Immature natural killer cell (primary cell): ENCODE data around the gene RBM34. TPM values are rescaled to one million over a fixed set of nuclear protein-coding genes. Genes with fewer than 3 reads are reported as not detected.
A peak's percentile ranks its signal among the peaks of the same experiment; 100 is the strongest.
"Not testable (repeated sequence)": the region's sequence is repeated elsewhere in the genome, so short reads cannot be mapped to it uniquely, and the experiment has no call there.

Experiments
- DNase-seq, 3 donors: peaks; one replicate each; pipeline ENCODE4 v3.0.0; 2022; ENCODE audit warnings: mixed read lengths in 1 of 3
- H3K27ac Mint-ChIP-seq, 6 donors: one replicate each; pipeline ENCODE4 v1.8.0; 2020; ENCODE audit warnings: mixed read lengths in 6 of 6, mild to moderate bottlenecking in 5 of 6, inconsistent platforms in 4 of 6, moderate library complexity in 3 of 6
- H3K27me3 Mint-ChIP-seq, 3 donors: one replicate each; pipeline ENCODE4 v1.8.0; 2020 to 2021; ENCODE audit warnings: low read depth in 3 of 3, mild to moderate bottlenecking in 3 of 3, mixed read lengths in 3 of 3, moderate library complexity in 3 of 3, inconsistent platforms in 1 of 3
- H3K36me3 Mint-ChIP-seq, 3 donors: one replicate each; pipeline ENCODE4 v1.8.0; 2020; ENCODE audit warnings: mixed read lengths in 3 of 3, inconsistent platforms in 2 of 3, mild to moderate bottlenecking in 2 of 3
- H3K4me1 Mint-ChIP-seq, 2 donors: one replicate each; pipeline ENCODE4 v1.8.0; 2020; ENCODE audit warnings: inconsistent platforms in 2 of 2, mild to moderate bottlenecking in 2 of 2, mixed read lengths in 2 of 2, moderate library complexity in 1 of 2
- H3K4me3 Mint-ChIP-seq, 5 donors: one replicate each; pipeline ENCODE4 v1.8.0; 2020; ENCODE audit warnings: mild to moderate bottlenecking in 5 of 5, mixed read lengths in 5 of 5, inconsistent platforms in 3 of 5, moderate library complexity in 3 of 5
- H3K9me3 Mint-ChIP-seq, 6 donors: one replicate each; pipeline ENCODE4 v1.8.0; 2020; ENCODE audit warnings: mild to moderate bottlenecking in 6 of 6, mixed read lengths in 6 of 6, inconsistent platforms in 4 of 6, moderate library complexity in 3 of 6
- polyA plus RNA-seq, 3 donors: library from polyadenylated mRNA; unstranded; fragments of 300-500 nt; fragmentation: Illumina TruSeq; gene quantifications; one replicate each; pipeline ENCODE4 v1.2.3, GENCODE V29; 2021

The RBM34 gene
- polyA plus RNA-seq, 3 donors from 2014 or later = 42.2 to 72.6 (median 57.7) TPM

DNA sequence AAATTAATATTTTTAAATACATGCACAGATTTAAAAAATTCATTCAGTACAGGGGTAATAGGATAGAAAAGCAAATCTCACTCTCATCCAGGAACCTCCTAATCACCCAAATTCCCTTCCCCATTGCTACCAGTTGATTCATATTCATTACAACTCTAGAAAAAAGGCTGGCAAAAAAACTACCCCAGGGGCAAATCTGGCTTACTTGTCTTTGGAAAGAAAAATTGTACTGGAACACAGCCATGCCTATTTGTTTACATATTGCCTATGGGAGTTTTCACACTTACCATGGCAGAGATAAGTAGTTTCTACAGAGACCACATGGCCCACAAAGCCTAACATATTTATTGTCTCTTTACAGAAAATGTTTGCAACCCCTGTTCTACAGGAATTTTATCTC, 8.9 kb upstream of the RBM34 start:
- peaks cover 5 to 20% (median 8%) of the 10 kb centered on the region in 3 donors for H3K36me3 Mint-ChIP-seq
- peaks cover 0 to 5% (median 0%) of the 10 kb centered on the region in 3 donors for H3K27me3 Mint-ChIP-seq
- H3K9me3 Mint-ChIP-seq = no peaks in the 10 kb centered on the region
- no peak overlapping the region for H3K27ac Mint-ChIP-seq
- H3K4me3 Mint-ChIP-seq = no peak overlapping the region
- no peak for DNase-seq
- no peaks in the 10 kb centered on the region for H3K4me1 Mint-ChIP-seq

DNA sequence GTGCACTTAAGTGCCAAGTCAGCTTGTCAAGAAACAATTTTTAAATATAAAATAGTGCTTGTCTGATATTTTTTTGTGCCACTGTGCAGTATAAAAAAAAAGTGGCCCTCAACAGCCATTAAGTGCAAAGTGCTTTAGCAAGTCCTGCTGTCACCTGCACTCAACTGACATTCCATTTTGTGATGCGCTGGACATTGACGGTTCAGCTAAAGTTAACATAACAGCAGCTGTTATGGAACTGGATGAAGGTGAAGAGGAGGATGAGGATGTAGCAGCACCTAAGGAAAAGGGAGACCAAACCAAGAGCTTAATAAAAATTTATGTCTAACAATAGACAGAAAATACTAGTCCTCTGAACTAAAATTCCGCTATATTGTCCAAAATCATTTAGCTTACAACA, 7.3 kb upstream of the RBM34 start:
- Mint-ChIP-seq H3K36me3 (peaks cover 4 to 16% (median 7%) of the 10 kb centered on the region in 3 donors), H3K27me3 (peaks cover 0 to 7% (median 5%) of the 10 kb centered on the region in 3 donors), H3K9me3 (no peaks in the 10 kb centered on the region), H3K4me1 (no peaks in the 10 kb centered on the region), H3K4me3 (no peak overlapping the region), H3K27ac (peak overlapping the region in 2 of 6 donors; percentile 34 to 39)
- no peak for DNase-seq

DNA sequence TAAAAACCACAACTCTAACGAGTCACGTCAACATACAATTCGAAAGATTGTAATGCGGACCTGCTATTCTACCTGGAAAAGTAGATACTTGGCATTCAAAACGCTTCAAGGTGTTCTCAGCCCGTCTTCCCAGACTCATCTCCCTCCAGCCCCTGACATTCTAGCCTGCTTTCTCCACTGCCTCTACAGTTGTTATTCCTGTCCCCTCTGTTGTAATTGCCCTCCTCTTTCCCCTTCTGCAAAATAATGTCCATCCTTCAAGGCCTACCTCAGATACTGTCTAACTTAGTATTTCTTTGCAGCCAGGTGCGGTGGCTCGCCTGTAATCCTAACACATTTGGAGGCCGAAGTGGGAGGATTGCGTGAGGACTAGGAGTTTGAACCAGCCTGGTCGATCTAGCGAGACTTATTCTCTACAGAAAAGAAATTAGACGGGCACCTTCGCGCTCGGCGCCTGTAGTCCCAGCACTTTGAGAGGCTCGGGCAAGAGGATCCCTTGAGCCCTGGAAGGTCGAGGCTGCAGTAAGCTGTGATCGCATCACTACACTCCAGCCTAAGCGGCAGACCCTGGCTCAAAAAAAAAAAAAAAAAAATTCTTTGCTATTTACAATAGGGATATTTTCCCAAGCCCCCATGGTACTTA, 756 bp upstream of the RBM34 start:
- DNase-seq = no peak
- peaks cover 27 to 28% of the 10 kb centered on the region in 2 donors for H3K4me1 Mint-ChIP-seq
- peak overlapping the region; percentile 92 to 99 (median 96) for H3K27ac Mint-ChIP-seq
- H3K27me3 Mint-ChIP-seq = peaks cover 5 to 13% (median 12%) of the 10 kb centered on the region in 3 donors
- H3K36me3 Mint-ChIP-seq = peaks cover 0 to 3% (median 3%) of the 10 kb centered on the region in 3 donors
- peak overlapping the region; percentile 94 to 100 (median 97) for H3K4me3 Mint-ChIP-seq
- H3K9me3 Mint-ChIP-seq = no peaks in the 10 kb centered on the region

DNA sequence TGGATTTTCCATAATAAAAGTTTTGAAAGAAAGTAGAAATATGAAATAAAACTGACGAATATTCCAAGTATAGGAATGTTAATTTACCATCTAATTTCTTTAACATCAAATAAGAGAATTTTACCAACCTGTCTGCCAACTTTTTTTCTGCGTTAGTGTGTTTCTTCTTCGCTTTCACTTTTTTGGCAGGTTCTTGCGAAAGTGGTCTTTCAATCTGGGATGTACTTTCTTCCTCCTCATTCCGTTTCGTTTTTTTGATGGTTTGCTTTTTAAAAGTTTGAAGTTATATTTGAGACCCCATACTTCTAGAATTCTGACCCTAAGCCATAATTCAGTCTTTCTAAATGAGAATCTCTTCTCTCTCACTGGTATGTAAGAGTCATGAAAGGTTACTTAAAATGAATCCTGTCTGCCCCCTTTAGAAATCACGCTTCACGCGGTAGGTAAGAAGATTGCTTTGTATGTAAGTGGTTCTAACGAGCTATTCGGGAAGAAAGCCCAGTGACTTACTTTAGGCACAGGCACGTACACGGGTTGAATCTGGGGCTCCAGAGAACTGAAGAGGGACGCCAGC, 580 bp downstream of the RBM34 start:
- Mint-ChIP-seq H3K27ac (peak overlapping the region; percentile 92 to 99 (median 96)), H3K27me3 (peaks cover 5 to 12% (median 12%) of the 10 kb centered on the region in 3 donors), H3K36me3 (peaks cover 0 to 3% (median 3%) of the 10 kb centered on the region in 3 donors), H3K4me1 (peaks cover 27 to 28% of the 10 kb centered on the region in 2 donors), H3K9me3 (no peaks in the 10 kb centered on the region), H3K4me3 (peak overlapping the region; percentile 94 to 100 (median 97))
- no peak for DNase-seq

DNA sequence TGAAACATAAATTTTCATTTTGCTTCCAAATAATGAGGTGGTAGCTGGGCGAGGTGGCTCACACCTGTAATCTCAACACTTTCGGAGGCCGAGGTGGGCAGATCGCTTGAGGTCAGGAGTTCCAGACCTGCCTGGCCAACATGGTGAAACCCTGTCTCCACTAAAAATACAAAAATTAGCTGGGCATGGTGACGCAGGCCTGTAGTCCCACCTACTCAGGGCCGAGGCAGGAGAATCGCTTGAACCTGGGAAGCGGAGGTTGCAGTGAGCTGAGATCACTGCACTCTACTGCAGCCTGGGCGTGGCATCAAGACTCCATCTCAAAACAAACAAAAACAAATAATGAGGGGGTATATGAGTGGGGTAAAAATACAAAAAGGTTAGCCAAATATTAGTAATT, 1.1 kb downstream of the RBM34 start:
- peak overlapping the region; percentile 92 to 99 (median 96) for H3K27ac Mint-ChIP-seq
- not testable (repeated sequence) for DNase-seq, H3K9me3 Mint-ChIP-seq

DNA sequence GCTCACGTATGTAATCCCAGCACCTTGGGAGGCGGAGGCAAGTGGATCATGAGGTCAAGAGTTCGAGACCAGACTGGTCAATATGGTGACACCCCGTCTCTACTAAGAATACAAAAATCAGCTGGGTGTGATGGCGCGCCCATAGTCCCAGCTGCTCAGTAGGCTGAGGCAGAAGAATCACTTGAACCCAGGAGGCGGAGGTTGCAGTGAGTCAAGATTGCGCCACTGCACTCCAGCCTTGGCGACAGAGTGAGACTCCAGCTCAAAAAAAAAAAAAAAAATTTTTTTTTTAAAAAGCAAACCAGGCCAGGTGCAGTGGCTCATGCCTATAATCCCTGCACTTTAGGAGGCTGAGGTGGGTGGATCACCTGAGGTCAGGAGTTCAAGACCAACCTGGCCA, 1.8 kb downstream of the RBM34 start:
- H3K9me3 Mint-ChIP-seq, DNase-seq: not testable (repeated sequence)
- H3K4me1 Mint-ChIP-seq = peaks cover 30 to 36% of the 10 kb centered on the region in 2 donors
- peaks cover 0 to 10% (median 7%) of the 10 kb centered on the region in 3 donors for H3K36me3 Mint-ChIP-seq
- peak overlapping the region in 4 of 5 donors; percentile 21 to 97 (median 77) for H3K4me3 Mint-ChIP-seq
- peak overlapping the region in 3 of 6 donors; percentile 35 to 95 (median 92) for H3K27ac Mint-ChIP-seq
- H3K27me3 Mint-ChIP-seq = peaks cover 5 to 10% (median 10%) of the 10 kb centered on the region in 3 donors

More for the DNA sequence above, 1.1 kb downstream of the RBM34 start:
- peaks cover 28 to 30% of the 10 kb centered on the region in 2 donors for H3K4me1 Mint-ChIP-seq
- not testable (repeated sequence) for H3K36me3 Mint-ChIP-seq
- H3K27me3 Mint-ChIP-seq = peaks cover 5 to 12% (median 8%) of the 10 kb centered on the region in 3 donors
- H3K4me3 Mint-ChIP-seq = peak overlapping the region; percentile 94 to 100 (median 97)

DNA sequence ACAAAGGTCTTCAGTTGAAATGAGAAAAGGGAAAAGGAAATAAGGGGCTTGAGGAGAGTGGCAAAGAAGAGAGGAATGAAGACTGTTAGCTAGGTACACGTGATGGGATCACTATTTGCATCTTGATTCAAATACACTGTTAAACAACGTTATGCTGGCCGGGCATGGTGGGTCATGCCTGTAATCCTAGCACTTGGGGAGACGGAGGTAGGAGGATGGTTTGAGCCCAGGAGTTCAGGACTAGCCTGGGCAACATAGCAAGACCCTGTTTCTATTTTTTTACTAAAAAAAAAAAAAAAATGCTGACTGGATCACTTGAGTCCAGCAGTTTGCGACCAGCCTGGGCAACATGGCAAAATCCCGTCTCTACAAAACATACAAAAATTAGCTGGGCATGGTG, 2.4 kb downstream of the RBM34 start:
- Mint-ChIP-seq H3K4me3 (peak overlapping the region in 3 of 5 donors; percentile 16 to 47 (median 17)), H3K27me3 (peaks cover 5 to 10% (median 8%) of the 10 kb centered on the region in 3 donors)

DNA sequence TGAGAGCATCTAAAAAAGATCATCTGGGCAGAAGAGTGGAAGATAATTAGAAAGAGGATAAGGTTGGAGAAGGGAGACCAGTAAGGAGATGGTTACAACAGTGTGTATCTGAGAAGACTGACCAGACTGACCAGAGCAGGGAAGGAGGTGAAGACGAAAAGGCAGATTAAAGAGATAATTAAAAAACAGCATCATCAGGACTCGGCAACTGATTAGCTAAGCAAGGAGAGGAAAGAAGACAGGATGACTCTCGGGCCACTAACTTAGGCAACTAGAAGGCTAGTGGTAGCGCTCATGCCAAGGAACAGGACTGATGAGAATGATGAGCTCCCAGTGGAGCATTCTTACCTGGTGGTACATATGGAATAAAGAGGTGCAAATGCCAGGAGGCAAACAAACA, 3.9 kb downstream of the RBM34 start:
- Mint-ChIP-seq H3K4me3 (no peak overlapping the region), H3K36me3 (peaks cover 7 to 14% (median 14%) of the 10 kb centered on the region in 3 donors), H3K27ac (no peak overlapping the region), H3K27me3 (peaks cover 5 to 10% (median 8%) of the 10 kb centered on the region in 3 donors), H3K9me3 (no peaks in the 10 kb centered on the region), H3K4me1 (peaks cover 31 to 39% of the 10 kb centered on the region in 2 donors)
- no peak for DNase-seq

More for the DNA sequence above, 2.4 kb downstream of the RBM34 start:
- peaks cover 1 to 11% (median 8%) of the 10 kb centered on the region in 3 donors for H3K36me3 Mint-ChIP-seq
- no peak for DNase-seq
- H3K4me1 Mint-ChIP-seq = peaks cover 30 to 38% of the 10 kb centered on the region in 2 donors
- no peak overlapping the region for H3K27ac Mint-ChIP-seq
- no peaks in the 10 kb centered on the region for H3K9me3 Mint-ChIP-seq

DNA sequence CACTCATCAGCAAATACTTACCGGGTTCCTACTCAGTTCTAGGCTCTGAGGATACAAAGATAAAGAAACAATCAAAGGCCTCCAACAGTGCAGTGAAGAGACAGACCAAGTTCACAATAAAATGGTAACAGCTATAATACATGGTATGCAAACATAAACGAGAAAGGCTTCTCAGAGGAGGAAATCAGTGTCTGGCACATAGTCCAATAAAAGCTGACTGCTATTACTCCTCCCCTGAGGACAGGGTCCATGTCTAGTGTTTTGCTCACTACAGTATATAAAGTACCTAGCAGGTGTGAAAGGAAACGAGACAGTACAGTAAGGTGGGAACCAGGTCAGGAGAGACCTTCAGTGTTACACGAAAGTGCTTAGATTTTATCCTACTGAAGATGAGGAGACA, 4.3 kb downstream of the RBM34 start:
- Mint-ChIP-seq H3K36me3 (peaks cover 8 to 16% (median 15%) of the 10 kb centered on the region in 3 donors), H3K27ac (no peak overlapping the region), H3K27me3 (peaks cover 5 to 10% (median 8%) of the 10 kb centered on the region in 3 donors), H3K4me1 (peaks cover 27 to 37% of the 10 kb centered on the region in 2 donors), H3K4me3 (no peak overlapping the region), H3K9me3 (no peaks in the 10 kb centered on the region)
- no peak for DNase-seq

DNA sequence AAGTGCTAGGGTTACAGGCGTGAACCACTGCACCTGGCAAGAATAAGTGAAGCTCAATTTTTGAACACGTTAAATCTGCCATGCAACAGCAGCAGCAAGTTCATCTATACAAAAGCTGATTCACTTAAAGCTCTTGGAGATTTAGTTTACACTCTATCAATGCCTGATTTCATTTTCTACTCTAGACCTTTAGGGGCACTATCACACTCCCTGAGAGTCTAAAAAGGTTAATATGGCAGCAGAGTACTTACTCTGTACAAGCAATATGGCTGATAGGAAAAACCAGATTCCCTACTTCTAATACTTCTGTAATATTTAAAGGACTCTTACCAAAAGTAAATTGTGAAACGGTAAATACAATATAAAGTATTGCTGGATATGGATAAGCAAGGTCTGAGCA, 4.8 kb downstream of the RBM34 start:
- Mint-ChIP-seq H3K36me3 (peaks cover 11 to 17% (median 16%) of the 10 kb centered on the region in 3 donors), H3K27ac (no peak overlapping the region), H3K4me1 (peaks cover 25 to 35% of the 10 kb centered on the region in 2 donors)

DNA sequence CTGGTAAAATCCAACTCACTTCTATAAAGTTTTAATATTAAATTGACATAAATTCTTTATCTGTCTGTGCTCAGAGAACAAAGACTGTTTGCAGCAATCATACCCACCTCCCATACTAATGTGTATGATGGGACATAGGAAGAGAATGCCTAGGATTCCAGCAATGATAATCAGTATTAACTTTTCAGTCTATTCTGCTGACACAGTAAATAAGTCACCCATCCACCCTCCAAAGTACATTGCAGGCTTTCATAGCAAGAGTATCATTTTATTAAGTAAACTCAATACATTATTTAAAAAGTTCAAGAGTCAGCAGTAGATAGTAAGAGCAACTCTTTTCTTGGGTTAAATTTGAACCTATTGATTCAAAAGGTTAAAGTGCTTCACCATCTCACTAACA, 8.8 kb downstream of the RBM34 start:
- H3K36me3 Mint-ChIP-seq = peaks cover 19 to 33% (median 25%) of the 10 kb centered on the region in 3 donors
- peaks cover 0 to 4% (median 3%) of the 10 kb centered on the region in 3 donors for H3K27me3 Mint-ChIP-seq
- no peaks in the 10 kb centered on the region for H3K9me3 Mint-ChIP-seq
- no peak overlapping the region for H3K4me3 Mint-ChIP-seq
- no peak overlapping the region for H3K27ac Mint-ChIP-seq
- peaks cover 14 to 38% of the 10 kb centered on the region in 2 donors for H3K4me1 Mint-ChIP-seq
- DNase-seq = no peak

More for the DNA sequence above, 4.8 kb downstream of the RBM34 start:
- Mint-ChIP-seq H3K27me3 (peaks cover under 1 to 10% (median 6%) of the 10 kb centered on the region in 3 donors), H3K9me3 (no peaks in the 10 kb centered on the region), H3K4me3 (no peak overlapping the region)
- no peak for DNase-seq

DNA sequence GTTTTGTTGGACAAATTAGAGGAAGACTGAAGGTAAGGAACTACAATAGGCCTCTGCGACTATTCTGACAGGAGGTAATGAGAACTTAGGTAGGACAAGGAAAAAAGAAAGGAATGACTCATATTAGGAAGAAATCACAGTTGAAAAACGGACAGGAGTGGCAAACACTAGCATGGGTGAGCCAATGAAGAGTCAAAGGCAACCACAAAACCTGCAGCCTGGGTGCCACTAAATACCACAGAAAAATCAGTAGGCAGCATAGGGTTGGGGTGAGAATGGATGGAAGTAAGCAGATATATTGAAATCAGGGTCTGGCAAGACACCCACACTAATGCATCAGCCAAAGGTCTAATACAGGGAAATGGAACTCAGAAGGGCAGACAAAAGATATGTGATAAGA, 10.0 kb downstream of the RBM34 start:
- no peaks in the 10 kb centered on the region for H3K9me3 Mint-ChIP-seq
- peak overlapping the region in 4 of 6 donors; percentile 26 to 60 (median 33) for H3K27ac Mint-ChIP-seq
- no peak for DNase-seq
- H3K36me3 Mint-ChIP-seq = peaks cover 19 to 34% (median 25%) of the 10 kb centered on the region in 3 donors
- H3K4me3 Mint-ChIP-seq = no peak overlapping the region
- peaks cover 14 to 38% of the 10 kb centered on the region in 2 donors for H3K4me1 Mint-ChIP-seq
- peaks cover 0 to 4% (median 3%) of the 10 kb centered on the region in 3 donors for H3K27me3 Mint-ChIP-seq

DNA sequence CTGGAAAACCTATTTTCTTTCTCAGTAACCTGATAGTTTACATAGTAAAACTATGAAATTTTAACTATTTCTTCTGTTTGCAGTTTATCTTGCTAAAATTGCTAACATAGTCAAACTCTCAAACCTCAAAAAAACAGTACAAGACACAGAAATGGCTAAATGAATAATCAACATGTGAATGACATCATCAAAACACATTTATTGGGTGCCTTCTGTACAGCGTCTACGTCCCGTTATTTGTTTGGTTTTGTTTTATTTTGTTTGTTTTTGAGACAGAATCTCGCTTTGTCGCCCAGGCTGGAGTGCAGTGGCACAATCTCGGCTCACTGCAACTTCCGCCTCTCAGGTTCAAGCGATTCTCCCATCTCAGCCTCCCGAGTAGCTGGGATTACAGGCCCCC, 11.2 kb downstream of the RBM34 start:
- Mint-ChIP-seq H3K4me1 (peaks cover 14 to 34% of the 10 kb centered on the region in 2 donors), H3K36me3 (peaks cover 17 to 36% (median 25%) of the 10 kb centered on the region in 3 donors), H3K27me3 (peaks cover 0 to 4% (median 3%) of the 10 kb centered on the region in 3 donors), H3K27ac (no peak overlapping the region), H3K4me3 (no peak overlapping the region), H3K9me3 (no peaks in the 10 kb centered on the region)
- no peak for DNase-seq

DNA sequence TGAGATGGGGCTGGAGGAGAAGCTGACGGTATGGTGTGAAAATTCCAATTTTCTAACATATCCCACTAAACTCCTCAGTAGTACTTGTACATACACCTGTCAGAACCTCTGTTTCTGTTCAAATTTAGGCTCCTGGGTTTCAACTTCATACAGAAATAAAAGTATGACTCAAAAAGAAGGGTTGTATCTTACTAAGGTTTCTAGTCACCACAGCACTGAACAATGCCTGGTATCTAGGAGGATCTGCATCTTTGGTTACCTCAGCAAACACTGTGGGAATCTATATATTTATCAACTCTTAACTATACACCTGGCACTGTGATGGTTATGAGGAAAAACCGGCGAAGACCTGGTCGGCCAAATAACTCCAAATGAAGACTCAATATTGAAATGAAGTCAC, 13.8 kb downstream of the RBM34 start:
- peaks cover 9 to 33% (median 20%) of the 10 kb centered on the region in 3 donors for H3K36me3 Mint-ChIP-seq
- peaks cover 13 to 24% of the 10 kb centered on the region in 2 donors for H3K4me1 Mint-ChIP-seq
- H3K4me3 Mint-ChIP-seq = no peak overlapping the region
- H3K27me3 Mint-ChIP-seq = peaks cover 0 to 2% (median 0%) of the 10 kb centered on the region in 3 donors
- H3K27ac Mint-ChIP-seq = no peak overlapping the region
- H3K9me3 Mint-ChIP-seq = no peaks in the 10 kb centered on the region
- DNase-seq = no peak
